HG02571 (cell line): ENCODE results near the gene CCL27.

Source experiments
- ATAC-seq: cut with Tn5 transposase; IDR thresholded peaks from one replicate; pipeline ENCODE4 v1.9.1; 2021; ENCODE audit warnings: mild to moderate bottlenecking, moderate library complexity; ENCODE audit not compliant: unreplicated experiment

Gene CCL27

DNA sequence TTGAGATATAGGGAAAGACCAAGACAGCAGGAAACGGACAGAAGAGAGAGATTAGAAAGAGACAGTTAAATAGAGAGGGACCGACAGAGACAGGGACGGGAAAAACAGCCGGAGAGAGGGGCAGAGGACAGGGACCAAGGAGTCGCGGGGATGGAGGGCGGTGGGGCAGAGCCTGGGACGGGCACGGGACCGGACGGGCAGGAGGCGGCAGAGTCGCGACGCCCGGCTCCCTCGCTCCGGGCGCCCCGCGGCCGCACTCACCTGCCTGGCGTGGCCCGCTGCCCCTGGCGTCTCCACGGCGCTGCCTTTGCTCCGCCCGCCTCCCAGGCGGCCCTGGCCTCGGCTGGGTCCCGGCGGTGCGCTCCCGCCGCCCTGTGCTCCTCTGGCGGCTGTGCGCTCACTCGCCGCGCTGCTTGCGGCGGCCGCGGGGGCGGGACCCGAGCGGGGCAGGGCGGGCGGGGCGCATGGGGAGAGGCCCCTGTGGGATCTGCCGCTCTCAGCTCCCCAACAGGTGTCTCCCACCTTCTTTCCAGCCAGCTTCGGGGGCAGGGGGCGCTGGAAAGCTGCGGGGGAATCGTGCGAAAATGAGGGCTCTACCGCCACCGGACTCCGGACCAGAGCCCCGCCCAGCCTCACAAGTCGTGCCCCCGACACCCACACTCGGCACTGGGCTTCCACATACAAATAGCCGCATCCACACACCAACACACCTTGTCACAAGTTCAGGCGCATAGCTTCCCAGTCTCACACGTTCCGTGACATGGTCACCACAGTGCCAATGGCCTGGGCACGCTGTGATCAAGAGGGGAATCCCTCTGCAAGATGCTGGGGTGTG is 33.6 kb downstream of the CCL27 start, which contains the start of gene ARID3C:
TSS of gene ARID3C (minus strand) at position 411 of the 835 bp plus-strand sequence. CDS start 1,052 bp downstream, outside the sequence.
- ATAC-seq = no peak

DNA sequence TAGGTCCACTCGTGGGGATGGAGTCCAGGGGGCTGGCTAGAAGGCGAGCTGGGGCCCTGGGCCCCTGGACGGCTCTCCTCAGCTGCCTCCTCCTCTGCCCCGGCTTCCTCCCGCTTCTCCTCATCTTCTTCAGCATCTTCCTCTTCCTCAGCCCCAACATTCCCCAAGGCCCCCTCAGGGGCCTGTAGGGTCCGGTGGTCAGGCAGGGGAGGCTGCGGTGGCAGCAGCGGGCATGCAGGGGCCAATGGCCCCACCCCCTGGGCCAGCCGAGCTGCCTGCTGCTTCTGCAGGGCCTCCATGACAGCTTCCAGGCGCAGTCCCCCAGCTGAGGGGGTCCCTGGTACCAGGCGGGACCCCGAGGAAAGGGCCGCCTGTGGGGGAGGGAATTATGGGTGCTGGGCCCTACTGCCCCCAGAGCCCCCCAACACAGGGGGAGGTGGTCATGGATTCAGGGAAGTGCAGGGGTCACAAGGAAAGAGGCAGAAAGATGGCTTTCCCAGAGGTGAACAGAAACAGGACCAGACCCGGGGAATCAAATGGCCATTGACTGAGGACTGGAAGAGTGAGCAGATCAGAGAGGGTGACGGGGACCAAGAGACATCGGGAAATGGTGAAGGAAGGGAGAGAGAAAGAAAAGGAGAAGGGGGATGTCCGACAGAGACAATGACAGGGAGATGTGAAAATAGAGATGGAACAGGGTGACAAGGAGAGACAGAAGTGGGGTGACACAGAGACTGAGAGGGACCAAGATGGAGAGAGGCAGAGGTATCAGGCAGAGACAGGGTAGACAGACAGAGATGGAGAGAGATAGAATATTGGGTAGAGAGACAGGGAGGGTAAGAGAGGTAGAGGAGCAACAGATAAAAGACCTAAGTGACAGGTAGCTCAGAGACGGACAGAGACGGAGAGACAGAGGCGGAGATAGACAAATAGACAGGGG is 34.5 kb downstream of the CCL27 start:
- no peak for ATAC-seq

GRCh38 chr9:34625186-34625486 is 37.3 kb downstream of the CCL27 start:
- ATAC-seq = no peak

- ATAC-seq = no peak
Measured at GRCh38 chr9:34624475-34625185, 37.8 kb downstream of the CCL27 start.

DNA sequence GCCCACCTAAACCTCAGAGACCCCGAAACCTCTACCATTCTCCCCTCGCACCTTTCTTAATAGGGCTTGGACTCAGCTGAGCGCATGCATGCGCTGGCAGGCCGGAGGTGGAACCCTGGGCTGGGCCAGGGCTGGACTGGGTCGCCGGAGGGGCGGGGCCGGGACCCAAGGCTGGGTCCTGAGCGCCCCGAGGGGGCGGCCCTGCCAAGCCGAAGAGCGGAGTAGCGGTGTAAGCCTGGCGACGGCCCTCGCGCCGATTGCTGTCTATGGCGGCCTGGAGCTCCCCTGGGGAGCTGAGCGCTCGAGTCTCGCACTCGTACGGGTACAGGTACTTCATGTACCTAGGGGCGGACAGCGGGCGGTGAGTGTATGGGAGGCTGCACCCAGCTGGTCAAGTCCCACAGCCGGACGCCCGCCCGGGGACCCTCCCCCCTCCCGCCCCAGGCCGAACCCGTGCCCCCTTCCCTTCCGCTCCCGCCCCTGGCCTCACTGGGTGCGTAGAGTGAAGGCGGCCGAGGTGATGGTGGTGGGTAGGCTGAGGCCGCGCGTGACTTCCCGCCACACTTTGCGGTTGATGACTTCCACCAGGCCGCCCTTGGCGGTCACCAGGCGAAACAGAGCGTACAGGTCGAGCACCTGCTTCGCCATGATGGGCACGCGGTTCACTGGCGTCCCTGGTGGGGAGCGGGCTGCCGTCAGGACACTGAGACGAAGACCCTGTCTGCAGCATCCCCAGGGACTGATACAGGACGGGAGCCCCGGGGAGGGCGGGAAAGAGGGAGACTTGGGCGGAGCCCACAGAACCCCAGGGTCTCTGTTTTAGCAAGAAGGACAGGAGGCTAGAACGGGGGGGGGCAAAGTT is 38.9 kb downstream of the CCL27 start:
- no peak for ATAC-seq

GRCh38 chr9:34620061-34620994 is 42.1 kb downstream of the CCL27 start, which contains the start of gene DCTN3:
TSS of gene DCTN3 (minus strand) at chr9:34620495. CDS start at chr9:34620464, 31 bp downstream.
- ATAC-seq = peak; percentile 97

DNA sequence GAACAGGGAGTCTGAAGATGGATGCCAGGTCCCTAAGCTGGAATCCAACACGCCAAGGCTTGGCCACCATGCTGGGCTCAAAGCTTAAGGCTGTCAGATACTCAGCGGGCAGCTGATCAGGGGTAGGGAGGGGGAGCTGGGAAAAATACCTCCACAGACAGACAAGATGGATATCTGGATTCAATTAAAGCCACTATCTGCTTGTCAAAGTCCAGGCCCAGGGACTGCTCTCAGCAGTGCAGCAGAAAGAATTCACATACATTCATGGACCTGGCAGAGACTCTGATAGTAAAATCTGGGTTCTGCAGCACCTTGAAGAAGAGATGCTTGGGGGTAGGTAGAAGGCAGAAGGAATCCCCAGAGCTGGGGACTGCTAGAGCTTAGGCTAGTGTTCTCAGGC is 47.3 kb downstream of the CCL27 start:
- no peak for ATAC-seq

- ATAC-seq = peak; percentile 52
Measured at GRCh38 chr9:34612788-34613390, 49.6 kb downstream of the CCL27 start.
